HG03095 (cell line): Measurements from ENCODE around the gene KNOP1.

Source experiments
- ATAC-seq: cut with Tn5 transposase; IDR thresholded peaks from one replicate; pipeline ENCODE4 v1.9.1; 2021; ENCODE audit warnings: moderate library complexity; ENCODE audit not compliant: unreplicated experiment

KNOP1 gene

GRCh38 chr16:19708296-19709205 lies 9.5 kb downstream of the KNOP1 start:
- ATAC-seq: no peak

- no peak for ATAC-seq
Observed at GRCh38 chr16:19707569-19708295, 10.3 kb downstream of the KNOP1 start.

GRCh38 chr16:19706846-19707245 lies 11.2 kb downstream of the KNOP1 start:
- no peak for ATAC-seq

- ATAC-seq: no peak
Observed at GRCh38 chr16:19705843-19706242, 12.2 kb downstream of the KNOP1 start.

- ATAC-seq: no peak
Observed at GRCh38 chr16:19705146-19705501, 12.9 kb downstream of the KNOP1 start.

- ATAC-seq: no peak
Observed at GRCh38 chr16:19704321-19705145, 13.5 kb downstream of the KNOP1 start.

- no peak for ATAC-seq
Observed at GRCh38 chr16:19703172-19703889, 14.7 kb downstream of the KNOP1 start.

GRCh38 chr16:19701091-19701490 lies 16.9 kb downstream of the KNOP1 start:
- no peak for ATAC-seq

- no peak for ATAC-seq
Observed at GRCh38 chr16:19700319-19700781, 17.7 kb downstream of the KNOP1 start.

- ATAC-seq: no peak
Observed at GRCh38 chr16:19699472-19699871, 18.6 kb downstream of the KNOP1 start.

GRCh38 chr16:19698480-19699465 lies 19.3 kb downstream of the KNOP1 start:
- no peak for ATAC-seq

- ATAC-seq: no peak
Observed at GRCh38 chr16:19697756-19698318, 20.2 kb downstream of the KNOP1 start.

- no peak for ATAC-seq
Observed at GRCh38 chr16:19696961-19697360, 21.1 kb downstream of the KNOP1 start.

GRCh38 chr16:19696328-19696727 lies 21.7 kb downstream of the KNOP1 start:
- ATAC-seq: no peak

- no peak for ATAC-seq
Observed at GRCh38 chr16:19694989-19695388, 23.0 kb downstream of the KNOP1 start.

- no peak for ATAC-seq
Observed at GRCh38 chr16:19691161-19691711, 26.8 kb downstream of the KNOP1 start.

GRCh38 chr16:19690196-19690595 lies 27.8 kb downstream of the KNOP1 start:
- ATAC-seq: no peak

- ATAC-seq: no peak
Observed at GRCh38 chr16:19689342-19689741, 28.7 kb downstream of the KNOP1 start.
